Heart left ventricle (tissue), 16 donors: ENCODE data around the gene BIN1. TPM values are rescaled to one million over a fixed set of nuclear protein-coding genes. Genes with fewer than 3 reads are reported as not detected.

Source experiments
- ATAC-seq, 4 donors: fragments of 200-7000 bp; cut with Tn5 transposase; one replicate each; pipeline ENCODE4 v1.9.1; 2020 to 2022; ENCODE audit warnings: moderate library complexity in 4 of 4, mild to moderate bottlenecking in 3 of 4, moderate number of reproducible peaks in 1 of 4
- DNase-seq, 5 donors: peaks; one replicate each; pipeline ENCODE4 v3.0.0-alpha.2; 2020
- H3K27ac ChIP-seq, 12 donors: fragments of 200-600 bp; sonication (generic) in 4 of 12; one replicate each; pipeline versions ENCODE4 v1.5.0 to v1.8.0; 2016 to 2022; ENCODE audit warnings: mild to moderate bottlenecking in 2 of 12
- H3K27me3 ChIP-seq, 9 donors: fragments of 200-600 bp; sonication (generic) in 2 of 9; one replicate each; pipeline versions ENCODE4 v1.5.1 to v1.8.0; 2016 to 2022; ENCODE audit warnings: mild to moderate bottlenecking in 3 of 9
- H3K36me3 ChIP-seq, 9 donors: fragments of 200-600 bp; sonication (generic) in 2 of 9; one replicate each; pipeline versions ENCODE4 v1.5.0 to v1.8.0; 2018 to 2022; ENCODE audit warnings: mild to moderate bottlenecking in 2 of 9
- H3K4me1 ChIP-seq, 12 donors: fragments of 200-600 bp; sonication (generic) in 4 of 12; one replicate each; pipeline versions ENCODE4 v1.5.0 to v1.8.0; 2016 to 2022; ENCODE audit warnings: mild to moderate bottlenecking in 3 of 12
- H3K4me3 ChIP-seq, 12 donors: fragments of 200-600 bp; sonication (generic) in 4 of 12; one replicate each; pipeline versions ENCODE4 v1.5.0 to v1.8.0; 2017 to 2022; ENCODE audit warnings: mild to moderate bottlenecking in 9 of 12, moderate library complexity in 4 of 12
- H3K9me3 ChIP-seq, 12 donors: fragments of 200-600 bp; sonication (generic) in 4 of 12; one replicate each; pipeline versions ENCODE4 v1.5.0 to v1.8.0; 2016 to 2022; ENCODE audit warnings: mild to moderate bottlenecking in 1 of 12
- CTCF ChIP-seq, 12 donors: fragments of 200-600 bp; sonication (generic) in 4 of 12; IDR thresholded peaks; one replicate each; pipeline versions ENCODE4 v1.5.0 to v1.8.0; 2018 to 2022; ENCODE audit warnings: antibody characterized with exemption in 12 of 12, mild to moderate bottlenecking in 5 of 12
- POLR2A ChIP-seq, 2 donors: fragments of 450-650 bp; IDR thresholded peaks; one replicate each; pipeline ENCODE4 v1.6.1; 2017; ENCODE audit warnings: antibody characterized with exemption in 2 of 2, mild to moderate bottlenecking in 2 of 2, moderate library complexity in 2 of 2
- WGBS, 4 donors: extraction: QIAGEN DNeasy Blood & Tissue Kit in 2 of 4; methylation state at CpG; one replicate each; pipeline versions ENCODE4 v1.1.5 to v1.1.7; 2013 to 2018; 5-methylcytosine and 5-hydroxymethylcytosine counted together
- intact Hi-C, 10 donors: fragments of 100-400 bp; cut with DNase I; formaldehyde crosslinking; loops; one replicate each; pipeline versions ENCODE4 v1.11.1 to v1.14.2; 2022
- polyA plus RNA-seq, 2 donors: library from polyadenylated mRNA; stranded (reverse); fragments of 200-250 nt; gene quantifications; one replicate each; pipeline ENCODE4 v1.2.3, GENCODE V29; 2013
- total RNA-seq, 9 donors: library from RNA; depleted of rRNA in 2 of 9; stranded (reverse); fragments of >200 nt in 2 of 9; fragmentation: NEBNext Ultra II Directional in 3 of 9; extraction: Animal tissue kit (Norgen Biotek cat#: 25700) in 3 of 9; gene quantifications; one replicate each; pipeline versions ENCODE4 v1.1.0 to v1.2.4, GENCODE V29; 2016 to 2023
- donor health status: ischemic (EF 13 %, LVEDD 7.1; RV severe dilation, severe dysfunction).
- donor health status: healthy with polysubstance abuse.
- donor health status: DM: no; HTN: yes; CAD: no.
- donor health status: DM: no; HTN: no; CAD: no.
- donor health status: ischemic (EF 25% LVEDD 6.9; RV normal size, moderate dysfunction).
- donor health status: ischemic (EF 25% LVEDD 5.7; RV mildly dilated, moderate dysfunction).
- donor health status: healthy.
- donor health status: DM: yes; HTN: yes; CAD: no.
- donor health status: ischemic (EF 35%, LVEDD 5.7; RV mildly dilated, moderate dysfunction).
- donor health status: nonischemic (EF 11% LVEDD 7.7; RV severe dilation, severe dysfunction).
- donor health status: DM: yes; HTN: yes; CAD: no.
- donor health status: PGD.
- donor health status: ischemic (EF 29% LVEDD 5.4; RV normal size, mild dysfunction).
- donor health status: nonischemic (EF 23%, LVEDD 6.1; RV moderate dilation, normal function).

The BIN1 gene
- total and polyA plus RNA-seq, 11 donors, result 4.3 to 22.2 (median 15.6) TPM

DNA sequence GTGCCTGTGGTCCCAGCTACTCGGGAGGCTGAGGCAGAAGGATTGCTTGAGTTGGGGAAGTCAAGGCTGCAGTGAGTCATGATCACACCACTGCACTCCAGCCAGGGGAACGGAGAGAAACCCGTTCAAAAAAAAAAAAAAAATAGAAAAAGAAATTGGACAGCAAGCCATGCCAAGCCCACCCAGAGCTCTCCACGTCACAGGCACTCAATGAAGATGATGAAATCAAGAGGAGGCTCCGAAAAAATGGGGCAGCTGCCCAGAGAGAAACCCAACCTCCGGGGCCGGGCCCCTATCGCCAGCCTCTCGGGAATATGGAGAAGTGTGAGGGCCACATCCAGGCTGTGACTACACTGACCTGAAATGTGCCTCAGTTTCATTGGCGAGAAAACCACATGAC, 40.0 kb downstream of the BIN1 start:
- H3K4me3 ChIP-seq, result no peak overlapping the region
- H3K36me3 ChIP-seq, result peaks cover 0 to 7% (median 0%) of the 10 kb centered on the region in 9 donors
- H3K9me3 ChIP-seq, result no peaks in the 10 kb centered on the region
- intact Hi-C loops, result loop anchor here in 4 of 10 donors (5.0 to 10.0 kb wide), 5 partner anchors 35 to 228 kb away; partner anchors contain the start of genes BIN1 (in 1 of the 4) and ERCC3 (in 1 of the 4)
- H3K27ac ChIP-seq, result peak overlapping the region in 4 of 12 donors; percentile 10 to 72 (median 29)
- no peaks in the 10 kb centered on the region for H3K27me3 ChIP-seq
- TF ChIP-seq CTCF (IDR thresholded peaks at IDR 0.05) (no peak), POLR2A (IDR thresholded peaks at IDR 0.05) (no peak)
- peaks cover 2 to 51% (median 20%) of the 10 kb centered on the region in 12 donors for H3K4me1 ChIP-seq
- ATAC-seq (peak in 2 of 4 donors; percentile 7 to 42), DNase-seq (peak in 2 of 5 donors; percentile 71 to 77)
- WGBS, 4 donors, result 66 to 87% (median 84%) methylated on average over 10 of the region's 10 CpGs

GRCh38 chr2:127065940-127066318, 41.0 kb downstream of the BIN1 start:
- intact Hi-C loops, result loop anchor here in 4 of 10 donors (5.0 to 10.0 kb wide), 5 partner anchors 36 to 229 kb away; partner anchors contain the start of genes BIN1 (in 1 of the 4) and ERCC3 (in 1 of the 4)
- ATAC-seq (no peak), DNase-seq (no peak)
- WGBS, 4 donors, result 95 to 98% (median 96%) methylated on average over 5 of the region's 5 CpGs
- no peak for TF ChIP-seq POLR2A (IDR thresholded peaks at IDR 0.05)
- TF ChIP-seq CTCF (IDR thresholded peaks at IDR 0.05), result no peak
- Histone ChIP-seq H3K36me3 (peaks cover 0 to 7% (median 0%) of the 10 kb centered on the region in 9 donors), H3K4me3 (no peak overlapping the region), H3K4me1 (peaks cover 2 to 55% (median 23%) of the 10 kb centered on the region in 12 donors), H3K9me3 (no peaks in the 10 kb centered on the region), H3K27ac (peak overlapping the region in 3 of 12 donors; percentile 27 to 77 (median 72)), H3K27me3 (no peaks in the 10 kb centered on the region)

GRCh38 chr2:127065299-127065939, 41.5 kb downstream of the BIN1 start:
- WGBS, 4 donors, result 88 to 92% (median 92%) methylated on average over 12 to 13 of the region's 13 CpGs
- Histone ChIP-seq H3K9me3 (no peaks in the 10 kb centered on the region), H3K27me3 (no peaks in the 10 kb centered on the region), H3K27ac (peak overlapping the region in 5 of 12 donors; percentile 50 to 77 (median 76)), H3K4me3 (no peak overlapping the region), H3K36me3 (peaks cover 0 to 8% (median 0%) of the 10 kb centered on the region in 9 donors), H3K4me1 (peaks cover 2 to 55% (median 23%) of the 10 kb centered on the region in 12 donors)
- intact Hi-C loops, result loop anchor here in 4 of 10 donors (5.0 to 10.0 kb wide), 5 partner anchors 37 to 229 kb away; partner anchors contain the start of genes BIN1 (in 1 of the 4) and ERCC3 (in 1 of the 4)
- no peak for ATAC-seq
- DNase-seq, result no peak
- TF ChIP-seq POLR2A (IDR thresholded peaks at IDR 0.05) (no peak), CTCF (IDR thresholded peaks at IDR 0.05) (no peak)

- ATAC-seq (peak; percentile 71 to 93 (median 90)), DNase-seq (peak; percentile 84 to 94 (median 92))
- Histone ChIP-seq H3K27ac (peak overlapping the region in 9 of 12 donors; percentile 49 to 77 (median 63)), H3K36me3 (peaks cover 0 to 13% (median 0%) of the 10 kb centered on the region in 9 donors), H3K27me3 (no peaks in the 10 kb centered on the region), H3K9me3 (no peaks in the 10 kb centered on the region), H3K4me3 (peak overlapping the region in 2 of 12 donors; percentile 13 to 18), H3K4me1 (peaks cover 2 to 55% (median 23%) of the 10 kb centered on the region in 12 donors)
- no peak for TF ChIP-seq POLR2A (IDR thresholded peaks at IDR 0.05)
- peak in 2 of 12 donors; percentile 6 to 11 for TF ChIP-seq CTCF (IDR thresholded peaks at IDR 0.05)
- intact Hi-C loops, result loop anchor here in 4 of 10 donors (5.0 to 10.0 kb wide), 5 partner anchors 38 to 230 kb away; partner anchors contain the start of genes BIN1 (in 1 of the 4) and ERCC3 (in 1 of the 4)
- WGBS, 4 donors, result 32 to 53% (median 47%) methylated on average over 16 to 17 of the region's 17 CpGs
Measured at GRCh38 chr2:127064642-127065250, 42.2 kb downstream of the BIN1 start.
